Parathyroid adenoma (tissue), 2 donors: Measurements from ENCODE around the gene FOXS1.

Source experiments
- H2AFZ ChIP-seq: fragments of 300-600 bp; sonication (generic); one replicate; pipeline ENCODE4 v1.7.0; 2017; ENCODE audit warnings: antibody characterized with exemption, mild to moderate bottlenecking
- H3K27ac ChIP-seq: fragments of 300-600 bp; sonication (generic); one replicate; pipeline ENCODE4 v1.7.0; 2017
- H3K27me3 ChIP-seq: fragments of 300-600 bp; sonication (generic); one replicate; pipeline ENCODE4 v1.7.0; 2017; ENCODE audit warnings: low read length; ENCODE audit not compliant: control insufficient read depth, insufficient read depth
- H3K36me3 ChIP-seq: fragments of 300-600 bp; sonication (generic); one replicate; pipeline ENCODE4 v1.7.0; 2017; ENCODE audit warnings: low read length; ENCODE audit not compliant: control insufficient read depth, insufficient read depth
- H3K4me1 ChIP-seq: fragments of 300-600 bp; sonication (generic); one replicate; pipeline ENCODE4 v1.7.0; 2017; ENCODE audit warnings: control low read depth
- H3K4me2 ChIP-seq: fragments of 300-600 bp; sonication (generic); one replicate; pipeline ENCODE4 v1.7.0; 2017; ENCODE audit warnings: low read length
- H3K4me3 ChIP-seq: fragments of 300-600 bp; sonication (generic); one replicate; pipeline ENCODE4 v1.7.0; 2017; ENCODE audit warnings: low read depth, low read length
- H3K79me2 ChIP-seq: fragments of 300-600 bp; sonication (generic); one replicate; pipeline ENCODE4 v1.7.0; 2017; ENCODE audit warnings: control low read depth
- H3K9ac ChIP-seq: fragments of 300-600 bp; sonication (generic); one replicate; pipeline ENCODE4 v1.7.0; 2017; ENCODE audit warnings: mild to moderate bottlenecking
- H3K9me3 ChIP-seq: fragments of 300-600 bp; sonication (generic); one replicate; pipeline ENCODE4 v1.7.0; 2017; ENCODE audit warnings: low read length; ENCODE audit not compliant: control insufficient read depth
- CTCF ChIP-seq: fragments of 300-600 bp; sonication (generic); IDR thresholded peaks from one replicate; pipeline ENCODE4 v1.7.0; 2017; ENCODE audit warnings: antibody characterized with exemption, mild to moderate bottlenecking
- donor health status: primary hyperparathyroidism.

Gene FOXS1

GRCh38 chr20:31845300-31845863 is at the start of gene FOXS1:
TSS of gene FOXS1 (minus strand) at chr20:31845604. CDS start at chr20:31845542, 62 bp downstream.
- no peak within 1 kb of the TSS for H3K4me2 ChIP-seq
- peak within 1 kb of the TSS; percentile 31 for H2AFZ ChIP-seq
- H3K36me3 ChIP-seq = no peaks in the 10 kb centered on the region
- H3K27me3 ChIP-seq = no peaks in the 10 kb centered on the region
- peaks cover 8% of the 10 kb centered on the region for H3K4me1 ChIP-seq
- H3K9ac ChIP-seq = no peak within 1 kb of the TSS
- TF ChIP-seq CTCF = no peak
- H3K9me3 ChIP-seq = no peaks in the 10 kb centered on the region
- H3K27ac ChIP-seq = peak within 1 kb of the TSS; percentile 4
- H3K79me2 ChIP-seq = no peaks in the 10 kb centered on the region
- no peak within 1 kb of the TSS for H3K4me3 ChIP-seq

- H2AFZ ChIP-seq = no peak overlapping the region
- no peak overlapping the region for H3K4me3 ChIP-seq
- no peaks in the 10 kb centered on the region for H3K36me3 ChIP-seq
- no peaks in the 10 kb centered on the region for H3K27me3 ChIP-seq
- H3K27ac ChIP-seq = no peak overlapping the region
- H3K9me3 ChIP-seq = no peaks in the 10 kb centered on the region
- H3K4me1 ChIP-seq = peaks cover 9% of the 10 kb centered on the region
- no peak overlapping the region for H3K4me2 ChIP-seq
- no peak overlapping the region for H3K9ac ChIP-seq
- no peak for TF ChIP-seq CTCF
- H3K79me2 ChIP-seq = no peaks in the 10 kb centered on the region
These were observed 45.2 kb upstream of the FOXS1 start for GRCh38 chr20:31890646-31891045.

- Histone ChIP-seq H3K4me2 (no peak overlapping the region), H3K27ac (no peak overlapping the region), H3K4me1 (peaks cover 3% of the 10 kb centered on the region), H2AFZ (no peak overlapping the region), H3K79me2 (no peaks in the 10 kb centered on the region), H3K27me3 (no peaks in the 10 kb centered on the region), H3K9me3 (no peaks in the 10 kb centered on the region), H3K36me3 (no peaks in the 10 kb centered on the region), H3K4me3 (no peak overlapping the region), H3K9ac (no peak overlapping the region)
- TF ChIP-seq CTCF = no peak
These were observed 38.4 kb upstream of the FOXS1 start for GRCh38 chr20:31883829-31884228.

GRCh38 chr20:31881945-31882344 is 36.5 kb upstream of the FOXS1 start:
- no peak overlapping the region for H3K27ac ChIP-seq
- no peak overlapping the region for H3K4me3 ChIP-seq
- no peak overlapping the region for H3K4me2 ChIP-seq
- TF ChIP-seq CTCF = no peak
- no peaks in the 10 kb centered on the region for H3K9me3 ChIP-seq
- H3K27me3 ChIP-seq = no peaks in the 10 kb centered on the region
- H2AFZ ChIP-seq = no peak overlapping the region
- H3K36me3 ChIP-seq = no peaks in the 10 kb centered on the region
- H3K79me2 ChIP-seq = no peaks in the 10 kb centered on the region
- no peak overlapping the region for H3K9ac ChIP-seq
- H3K4me1 ChIP-seq = peaks cover 3% of the 10 kb centered on the region
